K562 (cell line): ENCODE measurements around the gene LDLRAD1. TPM values are rescaled to one million over a fixed set of nuclear protein-coding genes. Genes with fewer than 3 reads are reported as not detected.

Experiments
- ATAC-seq: fragments of 200-7000 bp; cut with Tn5 transposase; 3 replicates; pipeline ENCODE4 v1.9.1; 2020; ENCODE audit warnings: moderate library complexity
- BruUV-seq: library from RNA; stranded (reverse); fragments of 400-500 nt; replicated peaks from 2 replicates; lab custom pipeline; 2021; lab: Mats Ljungman, UMichigan
- CTCF ChIA-PET: fragments of 300-600 bp; formaldehyde crosslinking; extraction: SDS; loops from one replicate; lab custom pipeline; 2021; ENCODE audit warnings: low intra/inter-chr PET ratio; lab: Yijun Ruan, JAX
- POLR2A ChIA-PET: fragments of 300-600, 350-650 bp; sonication (Branson Sonifier 250); formaldehyde crosslinking; extraction: SDS; loops from one replicate; lab custom pipeline; 2021; ENCODE audit warnings: antibody characterized with exemption, inconsistent platforms; lab: Yijun Ruan, JAX
- DNase-seq, 4 experiments: peaks; one replicate each; pipeline versions ENCODE4 v3.0.0 to v3.0.0-alpha.2; 2011 to 2018; ENCODE audit warnings: low spot score in 3 of 4, mixed read lengths in 3 of 4; ENCODE audit errors: extremely low read depth in 1 of 4
- FAIRE-seq: peaks from 2 replicates; lab custom pipeline; 2011; peaks lifted over from hg19 to GRCh38; lab: Jason Lieb, UNC
- H2AFZ ChIP-seq: 2 replicates; pipeline ENCODE4 v1.6.0; 2011; ENCODE audit warnings: low read depth, low read length, control low read depth, inconsistent platforms
- H3K27ac ChIP-seq: fragments of 200-600 bp; 3 replicates; pipeline ENCODE4 v1.8.0; 2011; ENCODE audit warnings: low read depth, mild to moderate bottlenecking, control low read depth, inconsistent platforms, low read length, moderate library complexity, mixed read lengths; ENCODE audit errors: extremely low read depth
- H3K27me3 ChIP-seq, 2 experiments: fragments of 300-600 bp in 1 of 2; 2 replicates in 1 of 2; 3 replicates in 1 of 2; pipeline versions ENCODE4 v1.6.0 to v1.8.0; 2011; ENCODE audit warnings: inconsistent platforms in 2 of 2, low read length in 2 of 2, mild to moderate bottlenecking in 1 of 2, mixed read lengths in 1 of 2, moderate library complexity in 1 of 2; ENCODE audit not compliant: control insufficient read depth in 2 of 2, insufficient read depth in 2 of 2
- H3K36me3 ChIP-seq: fragments of 300-600 bp; 3 replicates; pipeline ENCODE4 v1.8.0; 2011; ENCODE audit warnings: mild to moderate bottlenecking, low read length, inconsistent platforms; ENCODE audit not compliant: control insufficient read depth, insufficient read depth
- H3K4me1 ChIP-seq, 2 experiments: fragments of 200-600 bp in 1 of 2; replicated peaks in 1 of 2; 2 replicates in 1 of 2; 3 replicates in 1 of 2; pipeline versions ENCODE4 v1.5.1 to v1.8.0; 2011; ENCODE audit warnings: inconsistent platforms in 2 of 2, low read length in 2 of 2, mild to moderate bottlenecking in 1 of 2, mixed read lengths in 1 of 2, moderate library complexity in 1 of 2; ENCODE audit not compliant: control insufficient read depth in 2 of 2, insufficient read depth in 2 of 2
- H3K4me2 ChIP-seq: 2 replicates; pipeline ENCODE4 v1.6.1; 2011; ENCODE audit warnings: low read length, control low read depth, inconsistent platforms, mixed read lengths; ENCODE audit not compliant: insufficient read depth
- H3K4me3 ChIP-seq: fragments of 200-600 bp; sonication (generic), shearing (Covaris generic); 2 replicates; pipeline ENCODE4 v1.5.1; 2016; ENCODE audit warnings: control low read depth, inconsistent platforms
- H3K79me2 ChIP-seq: fragments of 200-600 bp; 3 replicates; pipeline ENCODE4 v1.8.0; 2011; ENCODE audit warnings: low read length, inconsistent platforms; ENCODE audit not compliant: control insufficient read depth, insufficient read depth
- H3K9ac ChIP-seq, 2 experiments: 2 replicates each; pipeline versions ENCODE4 v1.6.0 to v1.6.1; 2011; ENCODE audit warnings: low read depth in 2 of 2, low read length in 2 of 2, control low read depth in 1 of 2, inconsistent platforms in 1 of 2, mild to moderate bottlenecking in 1 of 2, mixed read lengths in 1 of 2; ENCODE audit not compliant: insufficient read depth in 1 of 2
- H3K9me1 ChIP-seq: one replicate; pipeline ENCODE4 v1.6.0; 2011; ENCODE audit warnings: inconsistent platforms, mild to moderate bottlenecking, low read length, moderate library complexity; ENCODE audit not compliant: control insufficient read depth, insufficient read depth
- H3K9me3 ChIP-seq: replicated peaks from 2 replicates; pipeline ENCODE4 v1.5.1; 2011; ENCODE audit warnings: low read depth, low read length, inconsistent platforms; ENCODE audit not compliant: control insufficient read depth, insufficient read depth
- H4K20me1 ChIP-seq: replicated peaks from 2 replicates; pipeline ENCODE4 v1.6.1; 2011; ENCODE audit warnings: low read length, inconsistent platforms, mixed read lengths; ENCODE audit not compliant: control insufficient read depth, insufficient read depth
- BCLAF1 ChIP-seq, 2 experiments: fragments of 450-650 bp in 1 of 2; IDR thresholded peaks; 2 replicates each; pipeline ENCODE4 v1.6.1; 2011 to 2017; ENCODE audit warnings: low read depth in 2 of 2, antibody characterized with exemption in 1 of 2, borderline replicate concordance in 1 of 2, low read length in 1 of 2, mild to moderate bottlenecking in 1 of 2, mixed read lengths in 1 of 2; ENCODE audit not compliant: control insufficient read depth in 1 of 2
- CEBPG ChIP-seq, 3 experiments: fragments of 200-800 bp in 1 of 3; sonication (Bioruptor generic) in 1 of 3; sonication (generic) in 1 of 3; formaldehyde crosslinking in 1 of 3; IDR thresholded peaks in 2 of 3; conservative IDR thresholded peaks in 1 of 3; 2 replicates each; pipeline versions ENCODE4 v1.6.1 to v1.8.0; 2016 to 2022; ENCODE audit warnings: missing compliant biosample characterization in 2 of 3, missing genetic modification characterization in 2 of 3, mild to moderate bottlenecking in 1 of 3, missing genetic modification reagents in 1 of 3
- ELF1 ChIP-seq: fragments of 200-800 bp; sonication (Bioruptor generic); IDR thresholded peaks from 2 replicates; pipeline ENCODE4 v1.6.1; 2016; ENCODE audit warnings: missing genetic modification characterization, missing compliant biosample characterization
- ETV5 ChIP-seq: sonication (generic); formaldehyde crosslinking; IDR thresholded peaks from 2 replicates; pipeline ENCODE4 v1.4.0; 2020; ENCODE audit warnings: low read depth, mild to moderate bottlenecking, missing genetic modification reagents
- GTF2A2 ChIP-seq: IDR thresholded peaks from 2 replicates; pipeline ENCODE4 v1.6.1; 2016; ENCODE audit warnings: mild to moderate bottlenecking, missing genetic modification characterization, missing compliant biosample characterization
- LCOR ChIP-seq: sonication (generic); formaldehyde crosslinking; IDR thresholded peaks from 2 replicates; pipeline ENCODE4 v1.8.0; 2022; ENCODE audit warnings: mild to moderate bottlenecking, missing genetic modification reagents
- MAFG ChIP-seq: fragments of 450-650 bp; conservative IDR thresholded peaks from 2 replicates; pipeline ENCODE4 v1.6.1; 2016; ENCODE audit warnings: missing genetic modification characterization, missing compliant biosample characterization
- MBD2 ChIP-seq: sonication (generic); IDR thresholded peaks from 2 replicates; pipeline ENCODE4 v1.6.1; 2016; ENCODE audit warnings: low read depth, borderline replicate concordance
- MYBL2 ChIP-seq, 2 experiments: fragments of 450-650 bp in 1 of 2; sonication (generic) in 1 of 2; formaldehyde crosslinking in 1 of 2; IDR thresholded peaks; 2 replicates each; pipeline versions ENCODE4 v1.6.1 to v1.8.1; 2017 to 2022; ENCODE audit warnings: borderline replicate concordance in 1 of 2, inconsistent platforms in 1 of 2, low read depth in 1 of 2, mild to moderate bottlenecking in 1 of 2, missing genetic modification reagents in 1 of 2, moderate library complexity in 1 of 2
- MYNN ChIP-seq, 2 experiments: sonication (generic); formaldehyde crosslinking in 1 of 2; IDR thresholded peaks; 2 replicates each; pipeline versions ENCODE4 v1.5.0 to v1.6.1; 2016 to 2020; ENCODE audit warnings: antibody characterized with exemption in 1 of 2, missing genetic modification reagents in 1 of 2
- PHTF2 ChIP-seq: fragments of 250-450 bp; sonication (Bioruptor Pico); IDR thresholded peaks from 2 replicates; pipeline ENCODE4 v1.5.0; 2021; ENCODE audit warnings: mild to moderate bottlenecking
- SRSF3 ChIP-seq: fragments of 200-400 bp; formaldehyde crosslinking; IDR thresholded peaks from 2 replicates; pipeline ENCODE4 v1.6.1; 2016; ENCODE audit warnings: mild to moderate bottlenecking, low read length, moderate library complexity; ENCODE audit not compliant: insufficient read depth
- THAP7 ChIP-seq: fragments of 250-450 bp; sonication (Bioruptor Pico); IDR thresholded peaks from 2 replicates; pipeline ENCODE4 v1.5.0; 2021
- ZNF583 ChIP-seq: fragments of 250-450 bp; sonication (Bioruptor Pico); IDR thresholded peaks from 2 replicates; pipeline ENCODE4 v1.4.0; 2020
- WGBS: fragments of 100-300 bp; shearing (Covaris generic); methylation state at CpG from one replicate; pipeline ENCODE4 v1.1.6; 2016; ENCODE audit warnings: low coverage, mixed read lengths; ENCODE audit not compliant: insufficient coverage; ENCODE audit errors: missing lambda C conversion rate; 5-methylcytosine and 5-hydroxymethylcytosine counted together
- in situ Hi-C: fragments of 300-500 bp; cut with MboI; formaldehyde crosslinking; loops from 4 replicates; pipeline ENCODE4 v1.15.0; 2018; ENCODE audit warnings: inconsistent platforms, mixed read lengths
- intact Hi-C: fragments of 100-400 bp; cut with micrococcal nuclease; formaldehyde crosslinking; loops from 2 replicates; pipeline ENCODE4 v1.14.2; 2022
- polyA plus RNA-seq, 8 experiments: library from polyadenylated mRNA; depleted of rRNA in 4 of 8; stranded (reverse) in 5 of 8; unstranded in 3 of 8; fragments of >200 nt; fragmentation: Nextera tagmentation in 2 of 8; fragmentation: Illumina TruSeq in 1 of 8; extraction: Ambion mirVana in 2 of 8; extraction: Trizol in 1 of 8; gene quantifications; 2 replicates each; pipeline versions ENCODE4 v1.2.1 to v1.2.3, GENCODE V29; 2011 to 2014; ENCODE audit warnings: inconsistent platforms in 1 of 8, missing spikeins in 1 of 8
- total RNA-seq, 7 experiments: library from RNA; depleted of rRNA in 6 of 7; stranded (reverse); fragments of >200 nt in 6 of 7; fragmentation: Illumina TruSeq in 2 of 7; extraction: Trizol in 2 of 7; gene quantifications; 2 replicates each; pipeline versions ENCODE4 v1.2.1 to v1.2.3, GENCODE V29; 2011 to 2021; ENCODE audit warnings: low replicate concordance in 1 of 7

Gene LDLRAD1
- total and polyA plus RNA-seq, 9 of the 15 experiments (the other 6 are each of a cell fraction or from before 2014, with no cell fraction given): not detected

GRCh38 chr1:54016343-54017282 is 1.4 kb downstream of the LDLRAD1 start (continued):
- TF ChIP-seq ETV5 (CRISPR knock-in tag) (no peak), MBD2 (no peak), MYNN (IDR thresholded peaks at IDR 0.05) (no peak), MYNN (CRISPR knock-in tag; IDR thresholded peaks at IDR 0.05) (no peak), LCOR (CRISPR knock-in tag) (no peak), PHTF2 (CRISPR knock-in tag) (no peak), CEBPG (CRISPR knock-in tag; IDR thresholded peaks at IDR 0.05) (no peak), CEBPG (tag; conservative IDR thresholded peaks at IDR 0.05 in 1 of 2, IDR thresholded peaks at IDR 0.05 in 1 of 2) (0 out of 4 replicates have a peak, but pooled peaks of 1 of the 2 experiments have one; percentile 38), ELF1 (tag) (no peak), MAFG (tag) (no peak)

GRCh38 chr1:54014009-54014629 is 3.9 kb downstream of the LDLRAD1 start:
- H4K20me1 ChIP-seq: 0 out of 2 replicates have a peak, but pooled peaks cover 11% of the 10 kb centered on the region
- ChIA-PET POLR2A (interaction anchor here (0.8 kb wide), 1 partner anchor 10 kb away, joined by 3 read pairs; no protein-coding TSS in a partner anchor), CTCF (no interaction called here)
- H3K9me1 ChIP-seq: no peaks in the 10 kb centered on the region
- H3K9me3 ChIP-seq: no peaks in the 10 kb centered on the region
- BruUV-seq: no TSS peak
- H3K79me2 ChIP-seq: no peaks in the 10 kb centered on the region
- H3K4me2 ChIP-seq: no peak overlapping the region
- H3K9ac ChIP-seq: no peak overlapping the region
- H3K27me3 ChIP-seq: peaks cover 63 to 90% of the 10 kb centered on the region in 2 experiments
- H3K27ac ChIP-seq: no peak overlapping the region
- H3K36me3 ChIP-seq: no peaks in the 10 kb centered on the region
- WGBS: 2% methylated on average over 15 of the region's 17 CpGs
- no peak overlapping the region for H2AFZ ChIP-seq
- H3K4me1 ChIP-seq: peaks cover 0 to 10% of the 10 kb centered on the region in 2 experiments; a peak in 3 of 5 replicates
- DNase-seq (no peak), FAIRE-seq (no peak), ATAC-seq (no peak)
- H3K4me3 ChIP-seq: no peak overlapping the region
- intact Hi-C loops: no loop called here
- in situ Hi-C loops: no loop called here
- no peak for TF ChIP-seq MYBL2 (IDR thresholded peaks at IDR 0.05; ENCODE audit: low read depth)
- TF ChIP-seq MYBL2 (CRISPR knock-in tag; IDR thresholded peaks at IDR 0.05; ENCODE audit: borderline replicate concordance): no peak
- no peak for TF ChIP-seq MYNN (IDR thresholded peaks at IDR 0.05)
- no peak for TF ChIP-seq MYNN (CRISPR knock-in tag; IDR thresholded peaks at IDR 0.05)
- TF ChIP-seq GTF2A2: no peak
- TF ChIP-seq BCLAF1 (IDR thresholded peaks at IDR 0.05; ENCODE audit: borderline replicate concordance in 1 of 2, control insufficient read depth in 1 of 2, low read depth in 2 of 2, low read length in 1 of 2): no peak
- no peak for TF ChIP-seq THAP7 (CRISPR knock-in tag)
- no peak for TF ChIP-seq ZNF583 (CRISPR knock-in tag)
- TF ChIP-seq SRSF3: no peak
